Suprapubic skin (tissue), 4 donors: ENCODE data around the gene KCNT1.

Source experiments
- CTCF ChIP-seq, 2 donors: fragments of 200-600 bp in 1 of 2; fragments of 450-650 bp in 1 of 2; sonication (generic) in 1 of 2; IDR thresholded peaks; one replicate each; pipeline ENCODE4 v1.5.1; 2016 to 2019; ENCODE audit warnings: antibody characterized with exemption in 2 of 2, mild to moderate bottlenecking in 1 of 2, moderate library complexity in 1 of 2
- EP300 ChIP-seq: sonication (generic); formaldehyde crosslinking; IDR thresholded peaks from one replicate; pipeline ENCODE4 v1.6.1; 2017; ENCODE audit warnings: antibody characterized with exemption
- POLR2A ChIP-seq, 2 donors: fragments of 450-650 bp; IDR thresholded peaks; one replicate each; pipeline ENCODE4 v1.6.1; 2017; ENCODE audit warnings: antibody characterized with exemption in 2 of 2, mild to moderate bottlenecking in 2 of 2, moderate library complexity in 2 of 2
- POLR2AphosphoS5 ChIP-seq, 3 donors: sonication (generic); formaldehyde crosslinking; IDR thresholded peaks; one replicate each; pipeline ENCODE4 v1.6.1; 2017; ENCODE audit warnings: antibody characterized with exemption in 3 of 3

- TF ChIP-seq CTCF (IDR thresholded peaks at IDR 0.05) = no peak
- no peak for TF ChIP-seq POLR2A (IDR thresholded peaks at IDR 0.05)
- no peak for TF ChIP-seq EP300
- no peak for TF ChIP-seq POLR2AphosphoS5 (IDR thresholded peaks at IDR 0.05)
Measured at GRCh38 chr9:135782946-135783345, 81.0 kb downstream of the KCNT1 start.
